Activated naive CD8-positive, alpha-beta T cell (primary cell): ENCODE data around the gene IRF2BP2.

Experiments
- H3K27ac Mint-ChIP-seq: one replicate; pipeline ENCODE4 v1.8.0; 2021; ENCODE audit warnings: mixed read lengths
- H3K27me3 Mint-ChIP-seq: one replicate; pipeline ENCODE4 v1.8.0; 2021; ENCODE audit warnings: mixed read lengths
- H3K36me3 Mint-ChIP-seq: one replicate; pipeline ENCODE4 v1.8.0; 2021; ENCODE audit warnings: mixed read lengths
- H3K4me1 Mint-ChIP-seq: one replicate; pipeline ENCODE4 v1.8.0; 2021; ENCODE audit warnings: low read depth, mixed read lengths
- H3K4me3 Mint-ChIP-seq: one replicate; pipeline ENCODE4 v1.8.0; 2021; ENCODE audit warnings: mild to moderate bottlenecking, mixed read lengths
- H3K9me3 Mint-ChIP-seq: one replicate; pipeline ENCODE4 v1.8.0; 2021; ENCODE audit warnings: low read depth, mixed read lengths

IRF2BP2 gene

GRCh38 chr1:234578087-234578486 is 31.9 kb downstream of the IRF2BP2 start:
- no peaks in the 10 kb centered on the region for H3K27me3 Mint-ChIP-seq
- H3K9me3 Mint-ChIP-seq: peaks cover 3% of the 10 kb centered on the region
- peaks cover 2% of the 10 kb centered on the region for H3K4me1 Mint-ChIP-seq

GRCh38 chr1:234573711-234574299 is 36.2 kb downstream of the IRF2BP2 start:
- Mint-ChIP-seq H3K36me3 (no peaks in the 10 kb centered on the region), H3K27ac (no peak overlapping the region), H3K27me3 (no peaks in the 10 kb centered on the region), H3K4me1 (no peaks in the 10 kb centered on the region), H3K9me3 (no peaks in the 10 kb centered on the region), H3K4me3 (no peak overlapping the region)

More at GRCh38 chr1:234578087-234578486, 31.9 kb downstream of the IRF2BP2 start:
- H3K4me3 Mint-ChIP-seq: no peak overlapping the region
- H3K36me3 Mint-ChIP-seq: no peaks in the 10 kb centered on the region
- H3K27ac Mint-ChIP-seq: no peak overlapping the region

- H3K27ac Mint-ChIP-seq: no peak overlapping the region
- no peaks in the 10 kb centered on the region for H3K36me3 Mint-ChIP-seq
- H3K27me3 Mint-ChIP-seq: no peaks in the 10 kb centered on the region
- no peaks in the 10 kb centered on the region for H3K4me1 Mint-ChIP-seq
- H3K4me3 Mint-ChIP-seq: no peak overlapping the region
- no peaks in the 10 kb centered on the region for H3K9me3 Mint-ChIP-seq
These were observed 37.0 kb downstream of the IRF2BP2 start for GRCh38 chr1:234572966-234573365.

GRCh38 chr1:234571702-234572101 is 38.3 kb downstream of the IRF2BP2 start:
- H3K4me1 Mint-ChIP-seq: no peaks in the 10 kb centered on the region
- no peaks in the 10 kb centered on the region for H3K36me3 Mint-ChIP-seq
- no peak overlapping the region for H3K27ac Mint-ChIP-seq
- H3K4me3 Mint-ChIP-seq: no peak overlapping the region
- H3K27me3 Mint-ChIP-seq: no peaks in the 10 kb centered on the region
- no peaks in the 10 kb centered on the region for H3K9me3 Mint-ChIP-seq

- no peaks in the 10 kb centered on the region for H3K4me1 Mint-ChIP-seq
- no peaks in the 10 kb centered on the region for H3K36me3 Mint-ChIP-seq
- H3K27me3 Mint-ChIP-seq: no peaks in the 10 kb centered on the region
- H3K9me3 Mint-ChIP-seq: no peaks in the 10 kb centered on the region
- H3K27ac Mint-ChIP-seq: no peak overlapping the region
- no peak overlapping the region for H3K4me3 Mint-ChIP-seq
These were observed 39.5 kb downstream of the IRF2BP2 start for GRCh38 chr1:234570329-234571120.

- Mint-ChIP-seq H3K27ac (no peak overlapping the region), H3K4me1 (no peaks in the 10 kb centered on the region), H3K27me3 (no peaks in the 10 kb centered on the region), H3K4me3 (no peak overlapping the region), H3K36me3 (no peaks in the 10 kb centered on the region), H3K9me3 (no peaks in the 10 kb centered on the region)
These were observed 41.6 kb downstream of the IRF2BP2 start for GRCh38 chr1:234568345-234568744.

GRCh38 chr1:234565132-234565531 is 44.8 kb downstream of the IRF2BP2 start:
- Mint-ChIP-seq H3K4me3 (no peak overlapping the region), H3K27me3 (no peaks in the 10 kb centered on the region), H3K4me1 (no peaks in the 10 kb centered on the region), H3K27ac (no peak overlapping the region), H3K9me3 (no peaks in the 10 kb centered on the region), H3K36me3 (no peaks in the 10 kb centered on the region)

- H3K9me3 Mint-ChIP-seq: no peaks in the 10 kb centered on the region
- no peaks in the 10 kb centered on the region for H3K4me1 Mint-ChIP-seq
- no peaks in the 10 kb centered on the region for H3K27me3 Mint-ChIP-seq
- no peak overlapping the region for H3K27ac Mint-ChIP-seq
- H3K36me3 Mint-ChIP-seq: no peaks in the 10 kb centered on the region
- H3K4me3 Mint-ChIP-seq: no peak overlapping the region
These were observed 45.6 kb downstream of the IRF2BP2 start for GRCh38 chr1:234564035-234565029.

GRCh38 chr1:234562334-234562733 is 47.6 kb downstream of the IRF2BP2 start:
- Mint-ChIP-seq H3K4me1 (no peaks in the 10 kb centered on the region), H3K9me3 (no peaks in the 10 kb centered on the region), H3K27me3 (no peaks in the 10 kb centered on the region), H3K4me3 (no peak overlapping the region), H3K36me3 (no peaks in the 10 kb centered on the region), H3K27ac (no peak overlapping the region)

GRCh38 chr1:234561319-234561718 is 48.7 kb downstream of the IRF2BP2 start:
- Mint-ChIP-seq H3K4me3 (no peak overlapping the region), H3K4me1 (no peaks in the 10 kb centered on the region)

GRCh38 chr1:234559902-234560676 is 49.9 kb downstream of the IRF2BP2 start:
- no peaks in the 10 kb centered on the region for H3K9me3 Mint-ChIP-seq
- no peaks in the 10 kb centered on the region for H3K36me3 Mint-ChIP-seq

More at GRCh38 chr1:234561319-234561718, 48.7 kb downstream of the IRF2BP2 start:
- Mint-ChIP-seq H3K36me3 (no peaks in the 10 kb centered on the region), H3K9me3 (no peaks in the 10 kb centered on the region), H3K27ac (no peak overlapping the region), H3K27me3 (no peaks in the 10 kb centered on the region)

GRCh38 chr1:234559152-234559901 is 50.7 kb downstream of the IRF2BP2 start:
- Mint-ChIP-seq H3K4me1 (no peaks in the 10 kb centered on the region), H3K4me3 (no peak overlapping the region), H3K27me3 (no peaks in the 10 kb centered on the region), H3K9me3 (no peaks in the 10 kb centered on the region), H3K27ac (no peak overlapping the region), H3K36me3 (no peaks in the 10 kb centered on the region)

More at GRCh38 chr1:234559902-234560676, 49.9 kb downstream of the IRF2BP2 start:
- H3K4me3 Mint-ChIP-seq: no peak overlapping the region
- H3K27me3 Mint-ChIP-seq: no peaks in the 10 kb centered on the region
- no peak overlapping the region for H3K27ac Mint-ChIP-seq
- no peaks in the 10 kb centered on the region for H3K4me1 Mint-ChIP-seq

- Mint-ChIP-seq H3K27me3 (no peaks in the 10 kb centered on the region), H3K27ac (no peak overlapping the region), H3K9me3 (no peaks in the 10 kb centered on the region), H3K4me3 (no peak overlapping the region), H3K36me3 (no peaks in the 10 kb centered on the region), H3K4me1 (no peaks in the 10 kb centered on the region)
These were observed 51.6 kb downstream of the IRF2BP2 start for GRCh38 chr1:234558330-234558836.
